ENCODE data around the gene IRX6. TPM values are rescaled to one million over a fixed set of nuclear protein-coding genes. Genes with fewer than 3 reads are reported as not detected.

Gene IRX6
- total and polyA plus RNA-seq, 4 donors, result 0.10 to 0.78 (median 0.26) TPM

GRCh38 chr16:55328611-55329569, 4.9 kb downstream of the IRX6 start:
- H3K4me3 ChIP-seq (ENCODE audit: low read depth, low read length), result no peak overlapping the region
- no peak overlapping the region for H3K27ac ChIP-seq (ENCODE audit: low read depth, low read length)
- no peak for DNase-seq (ENCODE audit: low read depth in 4 of 6, low spot score in 6 of 6)
- peaks cover 44% of the 10 kb centered on the region for H3K4me1 ChIP-seq (ENCODE audit: control insufficient read depth, insufficient read depth, low read length)
- H3K36me3 ChIP-seq (ENCODE audit: control insufficient read depth, insufficient read depth, low read length), result no peaks in the 10 kb centered on the region
- H3K27me3 ChIP-seq (ENCODE audit: control insufficient read depth, insufficient read depth, low read length), result peaks cover 89% of the 10 kb centered on the region
- no peaks in the 10 kb centered on the region for H3K9me3 ChIP-seq (ENCODE audit: control insufficient read depth, insufficient read depth, low read length)
- 5% methylated on average over 49 of the region's 55 CpGs for WGBS (ENCODE audit: insufficient coverage)

GRCh38 chr16:55329791-55330428, 5.9 kb downstream of the IRX6 start:
- Histone ChIP-seq H3K4me3 (ENCODE audit: low read depth, low read length) (no peak overlapping the region), H3K27me3 (ENCODE audit: control insufficient read depth, insufficient read depth, low read length) (peaks cover 83% of the 10 kb centered on the region), H3K36me3 (ENCODE audit: control insufficient read depth, insufficient read depth, low read length) (no peaks in the 10 kb centered on the region), H3K27ac (ENCODE audit: low read depth, low read length) (no peak overlapping the region), H3K9me3 (ENCODE audit: control insufficient read depth, insufficient read depth, low read length) (no peaks in the 10 kb centered on the region), H3K4me1 (ENCODE audit: control insufficient read depth, insufficient read depth, low read length) (peaks cover 35% of the 10 kb centered on the region)
- no peak for DNase-seq (ENCODE audit: low read depth in 4 of 6, low spot score in 6 of 6)
- WGBS (ENCODE audit: insufficient coverage), result 41% methylated on average over 8 of the region's 8 CpGs

- peak in 2 of 6 donors; percentile 40 to 63 for DNase-seq (ENCODE audit: low read depth in 4 of 6, low spot score in 6 of 6)
- Histone ChIP-seq H3K27ac (ENCODE audit: low read depth, low read length) (no peak overlapping the region), H3K4me1 (ENCODE audit: control insufficient read depth, insufficient read depth, low read length) (peaks cover 31% of the 10 kb centered on the region), H3K9me3 (ENCODE audit: control insufficient read depth, insufficient read depth, low read length) (no peaks in the 10 kb centered on the region), H3K27me3 (ENCODE audit: control insufficient read depth, insufficient read depth, low read length) (peaks cover 72% of the 10 kb centered on the region), H3K36me3 (ENCODE audit: control insufficient read depth, insufficient read depth, low read length) (no peaks in the 10 kb centered on the region), H3K4me3 (ENCODE audit: low read depth, low read length) (peak overlapping the region; percentile 10)
- WGBS (ENCODE audit: insufficient coverage), result 4% methylated on average over 50 of the region's 53 CpGs
These were observed 7.0 kb downstream of the IRX6 start for GRCh38 chr16:55330781-55331647.

GRCh38 chr16:55331648-55332185, 7.7 kb downstream of the IRX6 start:
- H3K4me1 ChIP-seq (ENCODE audit: control insufficient read depth, insufficient read depth, low read length), result peaks cover 31% of the 10 kb centered on the region
- H3K4me3 ChIP-seq (ENCODE audit: low read depth, low read length), result peak overlapping the region; percentile 10
- WGBS (ENCODE audit: insufficient coverage), result 18% methylated on average over 20 of the region's 28 CpGs
- H3K27me3 ChIP-seq (ENCODE audit: control insufficient read depth, insufficient read depth, low read length), result peaks cover 66% of the 10 kb centered on the region
- H3K27ac ChIP-seq (ENCODE audit: low read depth, low read length), result no peak overlapping the region
- peak in 1 of 6 donors; percentile 39 for DNase-seq (ENCODE audit: low read depth in 4 of 6, low spot score in 6 of 6)
- H3K9me3 ChIP-seq (ENCODE audit: control insufficient read depth, insufficient read depth, low read length), result no peaks in the 10 kb centered on the region
- H3K36me3 ChIP-seq (ENCODE audit: control insufficient read depth, insufficient read depth, low read length), result no peaks in the 10 kb centered on the region

GRCh38 chr16:55333684-55334083, 9.7 kb downstream of the IRX6 start:
- H3K36me3 ChIP-seq (ENCODE audit: control insufficient read depth, insufficient read depth, low read length), result no peaks in the 10 kb centered on the region
- no peaks in the 10 kb centered on the region for H3K9me3 ChIP-seq (ENCODE audit: control insufficient read depth, insufficient read depth, low read length)
- H3K27ac ChIP-seq (ENCODE audit: low read depth, low read length), result no peak overlapping the region
- no peak for DNase-seq (ENCODE audit: low read depth in 4 of 6, low spot score in 6 of 6)
- no CpG with 5 or more reads among the region's 2 CpGs for WGBS (ENCODE audit: insufficient coverage)
- H3K27me3 ChIP-seq (ENCODE audit: control insufficient read depth, insufficient read depth, low read length), result peaks cover 48% of the 10 kb centered on the region
- H3K4me3 ChIP-seq (ENCODE audit: low read depth, low read length), result no peak overlapping the region
- peaks cover 26% of the 10 kb centered on the region for H3K4me1 ChIP-seq (ENCODE audit: control insufficient read depth, insufficient read depth, low read length)

GRCh38 chr16:55338646-55339045, 14.6 kb downstream of the IRX6 start:
- no peak for DNase-seq (ENCODE audit: low read depth in 4 of 6, low spot score in 6 of 6)
- 59% methylated on average over 5 of the region's 5 CpGs for WGBS (ENCODE audit: insufficient coverage)
- Histone ChIP-seq H3K27ac (ENCODE audit: low read depth, low read length) (no peak overlapping the region), H3K9me3 (ENCODE audit: control insufficient read depth, insufficient read depth, low read length) (no peaks in the 10 kb centered on the region), H3K36me3 (ENCODE audit: control insufficient read depth, insufficient read depth, low read length) (no peaks in the 10 kb centered on the region), H3K4me1 (ENCODE audit: control insufficient read depth, insufficient read depth, low read length) (no peaks in the 10 kb centered on the region), H3K4me3 (ENCODE audit: low read depth, low read length) (no peak overlapping the region), H3K27me3 (ENCODE audit: control insufficient read depth, insufficient read depth, low read length) (peaks cover 6% of the 10 kb centered on the region)

- Histone ChIP-seq H3K4me3 (ENCODE audit: low read depth, low read length) (no peak overlapping the region), H3K9me3 (ENCODE audit: control insufficient read depth, insufficient read depth, low read length) (no peaks in the 10 kb centered on the region), H3K27ac (ENCODE audit: low read depth, low read length) (no peak overlapping the region), H3K27me3 (ENCODE audit: control insufficient read depth, insufficient read depth, low read length) (peaks cover 2% of the 10 kb centered on the region), H3K36me3 (ENCODE audit: control insufficient read depth, insufficient read depth, low read length) (no peaks in the 10 kb centered on the region), H3K4me1 (ENCODE audit: control insufficient read depth, insufficient read depth, low read length) (no peaks in the 10 kb centered on the region)
- no peak for DNase-seq (ENCODE audit: low read depth in 4 of 6, low spot score in 6 of 6)
- WGBS (ENCODE audit: insufficient coverage), result no CpG with 5 or more reads among the region's 1 CpG
These were observed 16.4 kb downstream of the IRX6 start for GRCh38 chr16:55340445-55340844.

GRCh38 chr16:55341681-55342080, 17.7 kb downstream of the IRX6 start:
- no peaks in the 10 kb centered on the region for H3K36me3 ChIP-seq (ENCODE audit: control insufficient read depth, insufficient read depth, low read length)
- H3K27me3 ChIP-seq (ENCODE audit: control insufficient read depth, insufficient read depth, low read length), result peaks cover 2% of the 10 kb centered on the region
- no peak overlapping the region for H3K4me3 ChIP-seq (ENCODE audit: low read depth, low read length)
- no peak overlapping the region for H3K27ac ChIP-seq (ENCODE audit: low read depth, low read length)
- H3K9me3 ChIP-seq (ENCODE audit: control insufficient read depth, insufficient read depth, low read length), result no peaks in the 10 kb centered on the region
- 96% methylated on average over 4 of the region's 4 CpGs for WGBS (ENCODE audit: insufficient coverage)
- DNase-seq (ENCODE audit: low read depth in 4 of 6, low spot score in 6 of 6), result no peak
- no peaks in the 10 kb centered on the region for H3K4me1 ChIP-seq (ENCODE audit: control insufficient read depth, insufficient read depth, low read length)

- no peak overlapping the region for H3K4me3 ChIP-seq (ENCODE audit: low read depth, low read length)
- WGBS (ENCODE audit: insufficient coverage), result 100% methylated on average over 1 of the region's 6 CpGs
- no peak for DNase-seq (ENCODE audit: low read depth in 4 of 6, low spot score in 6 of 6)
- peaks cover 2% of the 10 kb centered on the region for H3K27me3 ChIP-seq (ENCODE audit: control insufficient read depth, insufficient read depth, low read length)
- H3K4me1 ChIP-seq (ENCODE audit: control insufficient read depth, insufficient read depth, low read length), result no peaks in the 10 kb centered on the region
- no peak overlapping the region for H3K27ac ChIP-seq (ENCODE audit: low read depth, low read length)
- no peaks in the 10 kb centered on the region for H3K36me3 ChIP-seq (ENCODE audit: control insufficient read depth, insufficient read depth, low read length)
- H3K9me3 ChIP-seq (ENCODE audit: control insufficient read depth, insufficient read depth, low read length), result no peaks in the 10 kb centered on the region
These were observed 22.5 kb downstream of the IRX6 start for GRCh38 chr16:55346475-55346874.

Data from spinal cord (tissue), 10 donors.